Activated T-helper 2 cell treated with anti-CD3 and anti-CD28 coated beads, Interferon-gamma antibody, Interleukin-2, Interleukin-4, amounts not matched to agents 10 μg/mL and 5 μg/mL and 100 μg/mL, durations not matched to agents 14 hours and 24 hours and 36 hours (primary cell): ENCODE measurements around the gene KRT31. TPM values are rescaled to one million over a fixed set of nuclear protein-coding genes. Genes with fewer than 3 reads are reported as not detected.
"Not testable (repeated sequence)": the region's sequence is repeated elsewhere in the genome, so short reads cannot be mapped to it uniquely, and the experiment has no call there.

ENCODE experiments used
- DNase-seq: peaks from one replicate; pipeline ENCODE4 v3.0.0; 2021; ENCODE audit warnings: low spot score
- H3K27ac Mint-ChIP-seq: one replicate; pipeline ENCODE4 v1.8.0; 2021; ENCODE audit warnings: mixed read lengths
- H3K27me3 Mint-ChIP-seq: one replicate; pipeline ENCODE4 v1.8.0; 2021; ENCODE audit warnings: low read depth, mixed read lengths
- H3K36me3 Mint-ChIP-seq: one replicate; pipeline ENCODE4 v1.8.0; 2021; ENCODE audit warnings: low read depth, mixed read lengths
- H3K4me1 Mint-ChIP-seq: one replicate; pipeline ENCODE4 v1.8.0; 2021; ENCODE audit warnings: low read depth, mixed read lengths
- H3K4me3 Mint-ChIP-seq: one replicate; pipeline ENCODE4 v1.8.0; 2021; ENCODE audit warnings: low read depth, mild to moderate bottlenecking, moderate library complexity, mixed read lengths
- H3K9me3 Mint-ChIP-seq: one replicate; pipeline ENCODE4 v1.8.0; 2021; ENCODE audit warnings: mixed read lengths
- intact Hi-C: fragments of 100-400 bp; cut with micrococcal nuclease; formaldehyde crosslinking; loops from one replicate; pipeline ENCODE4 v1.15.1; 2023
- total RNA-seq: library from RNA; stranded (reverse); gene quantifications from 2 replicates; pipeline ENCODE4 v1.2.3, GENCODE V29; 2022

The KRT31 gene
- total RNA-seq, 1 donor from 2014 or later = not detected

DNA sequence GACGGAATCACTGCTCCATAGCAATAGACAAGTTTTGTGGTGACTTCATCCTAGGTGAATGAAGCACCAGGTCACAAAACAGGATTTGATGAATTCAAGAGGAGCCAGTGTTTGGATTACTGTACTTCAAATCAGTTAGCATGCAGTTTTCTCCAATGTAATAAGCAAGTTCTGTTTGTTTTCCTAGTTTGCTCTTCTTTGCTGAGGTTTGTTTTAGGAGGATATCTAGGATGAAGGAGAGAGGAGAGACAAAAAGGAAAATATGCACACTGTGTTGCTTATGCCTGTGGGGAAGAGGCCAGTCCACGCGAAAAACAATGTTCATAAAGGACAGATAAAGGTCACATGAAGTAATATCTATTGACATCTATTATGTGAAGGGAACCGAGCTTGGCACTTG is 18.0 kb upstream of the KRT31 start:
- no peaks in the 10 kb centered on the region for H3K36me3 Mint-ChIP-seq
- peaks cover 2% of the 10 kb centered on the region for H3K27me3 Mint-ChIP-seq
- intact Hi-C loops = loop anchor here (5.0 kb wide), 1 partner anchor 232 kb away; no protein-coding TSS in a partner anchor
- no peaks in the 10 kb centered on the region for H3K4me1 Mint-ChIP-seq
- H3K27ac Mint-ChIP-seq = no peak overlapping the region
- no peaks in the 10 kb centered on the region for H3K9me3 Mint-ChIP-seq
- DNase-seq = no peak
- H3K4me3 Mint-ChIP-seq = no peak overlapping the region

DNA sequence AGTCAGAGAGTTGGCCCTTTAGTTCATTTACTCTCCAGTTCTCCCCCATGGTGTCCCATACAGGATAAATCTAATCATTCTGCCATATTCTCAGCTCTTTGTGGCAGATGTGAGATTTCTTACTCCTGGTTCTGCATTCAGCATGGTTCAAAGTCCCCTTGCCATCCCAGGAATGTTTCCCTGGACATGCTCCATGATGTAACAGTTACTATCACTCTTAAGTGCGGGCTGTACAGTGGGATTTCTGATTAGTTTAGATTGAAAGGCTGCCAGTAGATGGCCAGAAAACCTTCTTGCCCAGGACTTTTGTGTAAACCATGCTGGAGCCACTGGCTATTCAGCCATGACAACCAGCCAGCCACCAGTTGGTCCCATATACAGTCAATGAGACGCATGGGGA is 16.6 kb upstream of the KRT31 start:
- Mint-ChIP-seq H3K4me3 (no peak overlapping the region), H3K4me1 (no peaks in the 10 kb centered on the region), H3K36me3 (no peaks in the 10 kb centered on the region), H3K9me3 (no peaks in the 10 kb centered on the region), H3K27me3 (peaks cover 2% of the 10 kb centered on the region), H3K27ac (no peak overlapping the region)
- DNase-seq = no peak
- intact Hi-C loops = no loop called here

DNA sequence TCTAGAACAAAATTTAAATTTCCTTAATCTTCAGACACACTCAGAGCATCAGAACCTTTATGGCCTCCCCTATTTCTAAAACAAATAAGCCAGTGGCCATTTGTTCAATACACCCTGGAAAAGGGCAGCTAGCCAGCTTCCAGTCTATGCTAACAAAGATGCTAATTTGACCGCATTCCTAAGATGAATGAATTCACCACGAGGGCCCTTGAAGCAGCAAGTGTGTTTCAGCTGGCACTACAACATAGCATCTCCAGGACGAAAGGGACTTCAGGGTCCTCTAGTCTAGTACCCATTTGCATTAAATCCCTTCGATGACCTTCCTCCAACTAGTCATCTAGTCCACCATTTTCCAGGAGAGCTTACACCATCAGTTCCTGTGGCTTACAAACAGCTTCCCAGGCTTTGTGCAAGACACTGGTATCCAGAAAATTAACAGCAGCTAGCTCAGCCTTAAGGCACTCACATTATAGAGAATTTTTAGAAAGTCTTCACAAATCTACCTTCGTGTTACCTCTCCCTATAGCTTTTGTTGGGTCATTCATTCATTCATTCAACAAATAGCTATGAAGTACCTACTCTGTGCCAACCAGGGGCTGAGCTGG is 16.0 kb upstream of the KRT31 start:
- no peak overlapping the region for H3K27ac Mint-ChIP-seq

DNA sequence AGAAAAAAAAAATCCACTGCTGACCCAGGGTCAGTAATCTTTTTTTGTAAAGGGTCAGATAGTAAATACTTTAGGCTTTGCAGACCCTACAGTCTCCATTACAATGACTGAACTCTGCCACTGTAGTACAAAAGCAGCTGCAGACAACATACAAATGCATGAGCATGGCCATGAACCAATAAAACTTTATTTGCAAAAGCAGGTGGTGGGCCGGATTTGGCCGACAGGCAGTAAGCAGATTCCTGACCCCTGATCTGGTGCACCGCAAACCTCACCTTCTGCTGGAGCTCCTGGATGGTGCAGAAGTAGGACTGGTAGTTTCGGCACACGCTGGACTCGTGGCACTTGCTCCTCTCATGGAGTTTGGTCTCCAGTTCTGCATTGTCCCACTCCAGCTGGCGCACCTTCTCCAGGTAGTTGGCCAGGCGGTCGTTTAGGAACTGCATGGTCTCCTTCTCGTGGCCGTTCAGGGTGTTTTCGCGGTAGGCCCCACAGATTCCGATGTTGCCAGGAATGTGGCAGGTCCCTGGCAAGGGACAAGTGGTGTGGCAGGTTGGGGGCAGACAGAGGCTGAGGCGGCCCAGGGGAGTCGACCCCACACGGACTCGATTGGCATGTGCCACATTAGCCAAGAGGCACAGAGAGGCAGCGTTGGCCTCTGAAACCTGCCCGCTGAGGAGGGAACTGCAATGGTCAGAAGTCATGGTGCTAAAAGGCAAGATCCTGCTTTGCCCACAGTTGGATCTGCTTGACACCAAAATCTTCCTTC is 13.8 kb upstream of the KRT31 start:
- no peak overlapping the region for H3K4me3 Mint-ChIP-seq
- H3K36me3 Mint-ChIP-seq = no peaks in the 10 kb centered on the region
- intact Hi-C loops = no loop called here
- no peaks in the 10 kb centered on the region for H3K4me1 Mint-ChIP-seq
- H3K9me3 Mint-ChIP-seq = no peaks in the 10 kb centered on the region
- peaks cover 2% of the 10 kb centered on the region for H3K27me3 Mint-ChIP-seq
- DNase-seq = no peak
- H3K27ac Mint-ChIP-seq = no peak overlapping the region

More for the DNA sequence above, 16.0 kb upstream of the KRT31 start:
- no peaks in the 10 kb centered on the region for H3K4me1 Mint-ChIP-seq
- H3K9me3 Mint-ChIP-seq = no peaks in the 10 kb centered on the region
- intact Hi-C loops = no loop called here
- peaks cover 2% of the 10 kb centered on the region for H3K27me3 Mint-ChIP-seq
- no peaks in the 10 kb centered on the region for H3K36me3 Mint-ChIP-seq
- no peak for DNase-seq
- no peak overlapping the region for H3K4me3 Mint-ChIP-seq

DNA sequence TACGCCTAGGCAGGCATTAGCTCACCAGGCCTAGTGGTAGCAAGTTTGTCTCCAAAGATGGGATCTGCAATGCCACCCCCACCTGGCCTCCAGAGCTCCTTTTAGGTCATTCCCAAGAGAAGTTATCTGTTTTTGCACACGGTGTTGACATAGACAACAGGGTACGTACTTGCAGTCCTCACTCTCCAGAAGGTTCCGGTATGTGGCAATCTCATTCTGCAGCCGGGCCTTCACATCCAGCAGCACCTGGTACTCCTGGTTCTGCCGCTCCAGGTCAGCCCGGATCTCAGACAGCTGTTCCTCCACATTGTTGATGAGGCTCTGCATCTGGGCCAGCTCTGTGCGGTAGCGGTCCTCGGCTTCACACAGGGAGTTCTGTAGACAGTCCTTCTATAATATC is 9.8 kb upstream of the KRT31 start:
- H3K4me1 Mint-ChIP-seq = peaks cover 22% of the 10 kb centered on the region
- intact Hi-C loops = loop anchor here (10.0 kb wide), 2 partner anchors 138 to 862 kb away; no protein-coding TSS in a partner anchor
- H3K36me3 Mint-ChIP-seq = no peaks in the 10 kb centered on the region
- no peak overlapping the region for H3K4me3 Mint-ChIP-seq
- no peak for DNase-seq
- no peaks in the 10 kb centered on the region for H3K27me3 Mint-ChIP-seq
- no peak overlapping the region for H3K27ac Mint-ChIP-seq
- no peaks in the 10 kb centered on the region for H3K9me3 Mint-ChIP-seq

DNA sequence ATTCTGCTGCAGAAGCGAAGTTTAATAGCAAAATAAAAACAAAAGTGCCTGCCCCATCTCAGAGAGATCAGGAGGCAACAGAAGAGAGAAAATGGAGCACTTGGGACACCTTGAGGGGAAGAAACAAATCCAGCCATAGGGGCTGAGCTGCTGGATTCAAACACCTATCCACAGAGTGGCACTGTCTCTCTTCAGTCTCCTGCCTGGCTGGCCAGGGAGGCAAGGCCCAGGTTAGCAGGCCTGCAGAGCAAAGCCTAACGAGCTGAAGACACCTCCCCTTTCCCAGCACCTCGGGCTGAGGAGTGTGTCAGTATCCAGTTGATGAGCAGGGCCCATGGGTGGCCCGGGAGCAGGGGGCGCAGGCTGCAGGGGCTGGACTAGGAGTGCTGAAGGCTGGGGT is 8.8 kb upstream of the KRT31 start:
- intact Hi-C loops = loop anchor here (10.0 kb wide), 2 partner anchors 139 to 861 kb away; no protein-coding TSS in a partner anchor
- Mint-ChIP-seq H3K4me3 (no peak overlapping the region), H3K27me3 (no peaks in the 10 kb centered on the region), H3K36me3 (no peaks in the 10 kb centered on the region), H3K27ac (no peak overlapping the region), H3K9me3 (no peaks in the 10 kb centered on the region), H3K4me1 (peaks cover 24% of the 10 kb centered on the region)
- no peak for DNase-seq

DNA sequence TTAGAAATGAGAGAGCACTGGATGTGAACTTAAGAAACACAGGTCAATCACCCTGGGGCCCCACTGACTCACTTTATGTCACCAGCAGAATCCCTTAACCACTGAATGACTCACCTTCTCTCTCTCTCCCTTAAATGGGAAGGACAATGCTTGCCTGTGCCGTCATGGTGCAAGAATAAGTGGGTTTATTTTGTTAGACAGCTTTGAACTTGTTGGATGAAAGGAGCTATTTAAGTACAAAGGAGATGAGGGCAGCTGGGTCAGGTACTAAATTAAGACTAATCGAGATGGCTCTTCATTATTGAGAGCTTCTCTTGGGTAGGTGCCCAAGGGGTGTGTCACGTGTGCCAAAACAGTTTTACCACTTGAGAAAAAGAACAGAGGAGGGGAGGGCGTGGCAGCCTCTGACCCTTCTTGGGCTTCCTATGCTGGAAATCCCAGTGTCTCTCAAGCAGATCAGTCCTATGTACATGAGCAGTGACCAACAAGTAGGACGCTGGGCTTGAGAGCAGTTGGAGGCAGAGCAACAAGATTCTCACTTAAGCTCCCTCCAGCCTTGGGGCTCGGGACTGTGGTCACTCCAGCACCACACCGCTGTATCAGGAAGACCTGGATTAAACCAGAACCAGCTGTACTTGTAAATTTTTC is 6.7 kb upstream of the KRT31 start:
- H3K4me1 Mint-ChIP-seq = peaks cover 24% of the 10 kb centered on the region
- no peaks in the 10 kb centered on the region for H3K36me3 Mint-ChIP-seq
- no peaks in the 10 kb centered on the region for H3K9me3 Mint-ChIP-seq
- no peaks in the 10 kb centered on the region for H3K27me3 Mint-ChIP-seq
- no peak overlapping the region for H3K4me3 Mint-ChIP-seq
- no peak for DNase-seq
- intact Hi-C loops = loop anchor here (2.0 to 10.0 kb wide), 4 partner anchors 62 to 859 kb away; no protein-coding TSS in a partner anchor
- H3K27ac Mint-ChIP-seq = peak overlapping the region; percentile 82

DNA sequence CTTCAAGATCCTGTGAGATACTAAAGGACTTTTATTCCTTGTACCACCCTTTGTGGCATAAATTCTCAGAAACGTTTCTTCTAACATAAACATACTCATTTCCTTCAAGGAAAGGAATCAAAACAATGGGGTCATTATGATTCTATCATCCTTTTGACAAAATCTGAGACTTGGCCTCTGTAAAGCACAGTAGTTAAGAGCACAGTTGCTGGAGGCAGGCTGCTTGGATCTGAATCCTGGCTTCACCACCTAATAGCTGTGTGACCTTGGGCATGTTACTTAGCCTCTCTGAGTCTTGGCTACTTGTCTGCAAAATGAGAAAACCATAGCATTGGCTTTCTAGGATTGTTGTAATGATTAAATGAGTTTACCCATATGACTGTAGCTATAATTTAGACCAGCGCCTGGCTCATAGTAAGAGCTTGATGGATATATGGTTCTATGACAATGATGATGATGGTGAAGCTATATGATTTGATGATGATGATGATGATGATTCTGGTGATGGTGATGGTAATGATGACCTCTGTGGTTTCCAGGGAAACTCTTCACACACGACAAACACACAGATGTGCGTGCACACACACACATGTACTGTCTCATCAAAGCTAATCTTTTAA is 6.1 kb upstream of the KRT31 start:
- no peaks in the 10 kb centered on the region for H3K27me3 Mint-ChIP-seq

DNA sequence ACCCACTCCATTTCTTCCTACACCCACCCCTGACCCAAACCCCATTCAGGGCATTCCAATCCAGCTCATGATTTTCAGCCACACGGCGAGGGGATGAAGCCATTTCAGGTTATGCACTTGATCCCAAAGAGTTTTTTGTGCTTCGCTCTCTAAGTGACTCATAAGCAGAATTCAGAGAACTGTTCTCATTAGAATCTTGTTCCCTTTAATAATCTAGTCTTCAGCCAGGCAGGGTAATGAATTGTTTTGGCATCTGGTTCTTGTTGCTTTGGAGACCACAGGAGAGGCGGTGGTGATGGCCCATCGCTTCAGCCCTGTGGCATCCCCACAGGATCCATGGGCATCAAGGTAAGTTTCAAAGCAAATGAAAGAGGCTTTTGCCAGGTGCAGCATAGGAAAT is 4.8 kb upstream of the KRT31 start:
- H3K27me3 Mint-ChIP-seq = no peaks in the 10 kb centered on the region
- H3K4me1 Mint-ChIP-seq = peaks cover 24% of the 10 kb centered on the region
- intact Hi-C loops = loop anchor here (5.0 to 10.0 kb wide), 3 partner anchors 60 to 857 kb away; no protein-coding TSS in a partner anchor
- no peak for DNase-seq
- H3K4me3 Mint-ChIP-seq = no peak overlapping the region
- no peaks in the 10 kb centered on the region for H3K36me3 Mint-ChIP-seq
- H3K27ac Mint-ChIP-seq = peak overlapping the region; percentile 67
- no peaks in the 10 kb centered on the region for H3K9me3 Mint-ChIP-seq

More for the DNA sequence above, 6.1 kb upstream of the KRT31 start:
- Mint-ChIP-seq H3K27ac (peak overlapping the region; percentile 82), H3K4me1 (peaks cover 24% of the 10 kb centered on the region), H3K36me3 (no peaks in the 10 kb centered on the region), H3K4me3 (no peak overlapping the region), H3K9me3 (no peaks in the 10 kb centered on the region)
- intact Hi-C loops = loop anchor here (2.0 to 10.0 kb wide), 4 partner anchors 61 to 859 kb away; no protein-coding TSS in a partner anchor
- no peak for DNase-seq

DNA sequence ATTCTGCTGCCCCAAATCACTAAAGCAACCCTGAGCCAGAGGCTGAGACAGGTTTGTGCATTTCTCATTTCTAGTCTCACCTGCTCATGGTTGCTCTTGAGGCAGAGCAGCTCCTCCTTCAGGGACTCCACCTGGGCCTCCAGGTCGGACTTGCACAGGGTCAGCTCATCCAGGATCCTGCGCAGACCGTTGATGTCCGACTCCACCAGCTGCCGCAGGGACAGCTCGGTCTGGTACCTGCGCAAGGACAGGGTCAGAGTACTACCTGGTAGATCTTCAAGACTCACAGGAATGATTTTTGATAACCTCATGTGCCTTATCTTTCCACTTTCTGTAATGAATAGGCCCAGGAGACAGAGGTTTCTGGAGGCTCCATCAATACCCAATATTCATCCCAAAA is 1.1 kb downstream of the KRT31 start:
- Mint-ChIP-seq H3K36me3 (no peaks in the 10 kb centered on the region), H3K27ac (no peak overlapping the region), H3K4me1 (no peaks in the 10 kb centered on the region), H3K4me3 (no peak overlapping the region), H3K27me3 (no peaks in the 10 kb centered on the region), H3K9me3 (no peaks in the 10 kb centered on the region)
- no peak for DNase-seq
- intact Hi-C loops = no loop called here

DNA sequence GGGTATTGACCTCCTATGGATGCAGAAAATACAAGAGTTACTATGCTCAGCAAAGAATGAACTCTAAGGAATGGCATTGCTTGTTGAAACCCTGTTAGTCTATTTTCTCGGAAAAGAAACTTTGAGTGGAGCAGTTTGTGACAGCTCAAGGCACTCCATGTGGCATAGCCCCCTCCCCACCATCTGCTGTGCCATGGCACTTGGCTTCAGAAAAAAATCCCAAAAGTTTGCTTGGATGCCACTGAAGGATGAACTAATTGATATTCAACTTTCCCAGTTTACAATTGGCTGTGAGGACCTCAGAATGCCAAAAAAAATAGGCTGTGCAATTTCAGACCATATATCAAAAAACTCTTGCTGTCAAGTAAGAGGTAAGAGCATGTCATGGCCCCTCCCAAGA is 1.8 kb downstream of the KRT31 start:
- Mint-ChIP-seq H3K27me3 (no peaks in the 10 kb centered on the region), H3K27ac (no peak overlapping the region), H3K36me3 (no peaks in the 10 kb centered on the region), H3K9me3 (no peaks in the 10 kb centered on the region), H3K4me3 (no peak overlapping the region), H3K4me1 (no peaks in the 10 kb centered on the region)
- DNase-seq = no peak
- intact Hi-C loops = no loop called here

DNA sequence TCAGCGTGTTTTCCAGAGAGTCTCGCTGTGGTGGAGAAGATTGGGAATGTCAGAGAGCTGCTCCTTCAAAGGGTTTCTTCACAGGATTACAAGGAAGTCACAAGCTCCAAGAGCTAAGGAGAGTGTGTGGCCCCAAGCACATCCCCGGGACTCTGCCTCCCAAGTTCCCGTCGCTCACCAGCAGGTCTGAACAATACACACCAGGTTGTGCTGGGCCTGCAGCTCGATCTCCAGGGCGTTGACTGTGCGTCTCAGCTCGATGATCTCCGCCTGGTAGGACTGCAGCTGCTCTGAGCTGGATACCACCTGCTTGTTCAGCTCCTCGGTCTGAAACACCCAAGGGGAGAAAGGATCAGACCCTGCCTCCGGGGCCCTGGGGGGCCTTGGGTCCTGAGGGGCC is 2.4 kb downstream of the KRT31 start:
- intact Hi-C loops, H3K36me3 Mint-ChIP-seq, DNase-seq, H3K9me3 Mint-ChIP-seq, H3K27me3 Mint-ChIP-seq, H3K4me1 Mint-ChIP-seq, H3K4me3 Mint-ChIP-seq, H3K27ac Mint-ChIP-seq: not testable (repeated sequence)
